ENCODE results near the gene SIRPA. TPM values are rescaled to one million over a fixed set of nuclear protein-coding genes. Genes with fewer than 3 reads are reported as not detected.

Gene SIRPA
- polyA plus RNA-seq, 1 donor from 2014 or later: 8.0 TPM

GRCh38 chr20:1953621-1954020 lies 58.4 kb downstream of the SIRPA start:
- Histone ChIP-seq H3K79me2 (replicated peaks; ENCODE audit: insufficient read depth, low read length) (no peaks in the 10 kb centered on the region), H3K4me2 (ENCODE audit: low read length) (no peak overlapping the region), H3K27me3 (ENCODE audit: insufficient read depth, low read depth, low read length) (no peaks in the 10 kb centered on the region), H3K9me3 (ENCODE audit: low read length) (no peaks in the 10 kb centered on the region), H3K4me3 (ENCODE audit: low read length) (no peak overlapping the region), H3K9me2 (ENCODE audit: insufficient read depth, low read length) (no peaks in the 10 kb centered on the region), H3K9ac (ENCODE audit: low read length) (no peak overlapping the region), H3K27ac (ENCODE audit: low read length) (no peak overlapping the region), H3F3A (ENCODE audit: insufficient read depth, low read length, poor library complexity, severe bottlenecking) (no peaks in the 10 kb centered on the region), H3K36me3 (ENCODE audit: insufficient read depth, low read length) (no peaks in the 10 kb centered on the region), H2AFZ (ENCODE audit: low read depth, low read length) (no peak overlapping the region), H4K20me1 (ENCODE audit: insufficient read depth) (no peaks in the 10 kb centered on the region)
- TF ChIP-seq TAF1 (IDR thresholded peaks at IDR 0.05; ENCODE audit: low read depth) (no peak), REST (IDR thresholded peaks at IDR 0.05; ENCODE audit: borderline replicate concordance) (no peak), POLR2AphosphoS5 (IDR thresholded peaks at IDR 0.05) (no peak), EP300 (conservative IDR thresholded peaks at IDR 0.05; ENCODE audit: poor library complexity, severe bottlenecking) (no peak), SMC3 (conservative IDR thresholded peaks at IDR 0.05; ENCODE audit: poor library complexity) (no peak), EZH2 (IDR thresholded peaks at IDR 0.05; ENCODE audit: borderline replicate concordance, insufficient read depth, low read length, poor library complexity, severe bottlenecking) (no peak), RAD21 (conservative IDR thresholded peaks at IDR 0.05) (no peak), CTCF (IDR thresholded peaks at IDR 0.05; ENCODE audit: poor library complexity, severe bottlenecking) (no peak), MXI1 (conservative IDR thresholded peaks at IDR 0.05; ENCODE audit: poor library complexity, severe bottlenecking) (no peak)

- Histone ChIP-seq H3K79me2 (replicated peaks; ENCODE audit: insufficient read depth, low read length) (no peaks in the 10 kb centered on the region), H3K9ac (ENCODE audit: low read length) (no peak overlapping the region), H4K20me1 (ENCODE audit: insufficient read depth) (no peaks in the 10 kb centered on the region), H2AFZ (ENCODE audit: low read depth, low read length) (no peak overlapping the region), H3K27me3 (ENCODE audit: insufficient read depth, low read depth, low read length) (no peaks in the 10 kb centered on the region), H3K9me2 (ENCODE audit: insufficient read depth, low read length) (no peaks in the 10 kb centered on the region), H3K9me3 (ENCODE audit: low read length) (no peaks in the 10 kb centered on the region), H3K4me3 (ENCODE audit: low read length) (no peak overlapping the region), H3K4me2 (ENCODE audit: low read length) (no peak overlapping the region), H3K27ac (ENCODE audit: low read length) (no peak overlapping the region), H3K36me3 (ENCODE audit: insufficient read depth, low read length) (no peaks in the 10 kb centered on the region), H3F3A (ENCODE audit: insufficient read depth, low read length, poor library complexity, severe bottlenecking) (no peaks in the 10 kb centered on the region)
- TF ChIP-seq RAD21 (conservative IDR thresholded peaks at IDR 0.05): no peak
- no peak for TF ChIP-seq POLR2AphosphoS5 (IDR thresholded peaks at IDR 0.05)
- no peak for TF ChIP-seq MXI1 (conservative IDR thresholded peaks at IDR 0.05; ENCODE audit: poor library complexity, severe bottlenecking)
- no peak for TF ChIP-seq REST (IDR thresholded peaks at IDR 0.05; ENCODE audit: borderline replicate concordance)
- no peak for TF ChIP-seq TAF1 (IDR thresholded peaks at IDR 0.05; ENCODE audit: low read depth)
- no peak for TF ChIP-seq CTCF (IDR thresholded peaks at IDR 0.05; ENCODE audit: poor library complexity, severe bottlenecking)
- TF ChIP-seq SMC3 (conservative IDR thresholded peaks at IDR 0.05; ENCODE audit: poor library complexity): no peak
- no peak for TF ChIP-seq EP300 (conservative IDR thresholded peaks at IDR 0.05; ENCODE audit: poor library complexity, severe bottlenecking)
- no peak for TF ChIP-seq EZH2 (IDR thresholded peaks at IDR 0.05; ENCODE audit: borderline replicate concordance, insufficient read depth, low read length, poor library complexity, severe bottlenecking)
These were observed 60.0 kb downstream of the SIRPA start for GRCh38 chr20:1955217-1955616.

All from neural cell (in vitro differentiated cells).